AG08396 (cell line): ENCODE measurements around the gene FNDC5.
A peak's percentile ranks its signal among the peaks of the same experiment; 100 is the strongest.

Experiments used
- DNase-seq: peaks from one replicate; pipeline ENCODE4 v3.0.0; 2012; ENCODE audit warnings: low spot score, mixed read lengths

The FNDC5 gene

GRCh38 chr1:32864375-32865019 is 6.2 kb downstream of the FNDC5 start:
- DNase-seq, result no peak

GRCh38 chr1:32863881-32864245 is 6.8 kb downstream of the FNDC5 start:
- no peak for DNase-seq

- no peak for DNase-seq
Measured at GRCh38 chr1:32863218-32863880, 7.4 kb downstream of the FNDC5 start.

- DNase-seq, result no peak
Measured at GRCh38 chr1:32861904-32862695, 8.6 kb downstream of the FNDC5 start.

GRCh38 chr1:32860566-32860965 is 10.1 kb downstream of the FNDC5 start:
- no peak for DNase-seq

GRCh38 chr1:32859915-32860314 is 10.8 kb downstream of the FNDC5 start:
- DNase-seq, result no peak

- no peak for DNase-seq
Measured at GRCh38 chr1:32858791-32859190, 11.9 kb downstream of the FNDC5 start.

- DNase-seq, result no peak
Measured at GRCh38 chr1:32858136-32858535, 12.6 kb downstream of the FNDC5 start.

- no peak for DNase-seq
Measured at GRCh38 chr1:32855861-32856617, 14.7 kb downstream of the FNDC5 start.

- no peak for DNase-seq
Measured at GRCh38 chr1:32848354-32849063, 22.2 kb downstream of the FNDC5 start.

GRCh38 chr1:32831878-32832277 is 38.8 kb downstream of the FNDC5 start:
- no peak for DNase-seq

GRCh38 chr1:32830092-32830852 is 40.4 kb downstream of the FNDC5 start:
- DNase-seq, result no peak

GRCh38 chr1:32828341-32828740 is 42.4 kb downstream of the FNDC5 start:
- DNase-seq, result no peak

GRCh38 chr1:32825181-32825580 is 45.5 kb downstream of the FNDC5 start:
- DNase-seq, result no peak

- no peak for DNase-seq
Measured at GRCh38 chr1:32818804-32819541, 51.7 kb downstream of the FNDC5 start.

GRCh38 chr1:32817815-32818786 is 52.6 kb downstream of the FNDC5 start:
- peak; percentile 68 for DNase-seq

- DNase-seq, result peak; percentile 98
Measured at GRCh38 chr1:32817159-32817814, 53.4 kb downstream of the FNDC5 start, which contains the start of the genes S100PBP and YARS1. TSS of gene S100PBP (plus strand) at chr1:32817653. CDS start at chr1:32826100, 8,447 bp downstream. TSS of gene YARS1 (minus strand) at chr1:32817358. CDS start at chr1:32817244, 114 bp downstream.

- DNase-seq, result peak; percentile 59
Measured at GRCh38 chr1:32816676-32817158, 54.0 kb downstream of the FNDC5 start.
